Posterior vena cava (tissue), 2 donors: Measurements from ENCODE around the gene HABP2. TPM values are rescaled to one million over a fixed set of nuclear protein-coding genes. Genes with fewer than 3 reads are reported as not detected.

ENCODE experiments used
- DNase-seq: peaks from one replicate; pipeline ENCODE4 v3.0.0-alpha.2; 2020; ENCODE audit warnings: low spot score
- intact Hi-C, 2 donors: fragments of 100-400 bp; cut with DNase I; formaldehyde crosslinking; loops; one replicate each; pipeline versions ENCODE4 v1.14.1 to v1.14.2; 2022 to 2023
- long read RNA-seq, 2 donors: library from polyadenylated mRNA; unstranded; transcript quantifications; one replicate each; pipeline ENCODE4 v2.0.0, GENCODE V29; 2020 to 2021
- total RNA-seq, 2 donors: library from RNA; stranded (reverse); fragmentation: NEBNext Ultra II Directional; extraction: Animal tissue kit (Norgen Biotek cat#: 25700); gene quantifications; one replicate each; pipeline ENCODE4 v1.2.1, GENCODE V29; 2021
- donor health status: DM: yes; HTN: yes; CAD: no.
- donor health status: DM: yes; HTN: yes; CAD: no.

The HABP2 gene
- total RNA-seq, result not detected
- long read RNA-seq, donor 1, result 0 reads
- long read RNA-seq, donor 2, result 0 reads

- intact Hi-C loops, result no loop called here
- no peak for DNase-seq
Observed at GRCh38 chr10:113552701-113553100, at the start of gene HABP2. Gene HABP2, plus strand, starts transcription at chr10:113553053. Its CDS starts 69 bp downstream, at chr10:113553122.

- intact Hi-C loops, result no loop called here
- no peak for DNase-seq
Observed at GRCh38 chr10:113503930-113504329, 48.9 kb upstream of the HABP2 start.

GRCh38 chr10:113504423-113504822 lies 48.4 kb upstream of the HABP2 start:
- no peak for DNase-seq
- intact Hi-C loops, result no loop called here

- intact Hi-C loops, result no loop called here
- no peak for DNase-seq
Observed at GRCh38 chr10:113506476-113506875, 46.4 kb upstream of the HABP2 start.

- intact Hi-C loops, result no loop called here
- DNase-seq, result no peak
Observed at GRCh38 chr10:113511419-113511818, 41.4 kb upstream of the HABP2 start.

GRCh38 chr10:113515161-113515560 lies 37.7 kb upstream of the HABP2 start:
- intact Hi-C loops, result no loop called here

GRCh38 chr10:113515601-113516000 lies 37.3 kb upstream of the HABP2 start:
- intact Hi-C loops, result no loop called here
- DNase-seq, result no peak

More at GRCh38 chr10:113515161-113515560, 37.7 kb upstream of the HABP2 start:
- DNase-seq, result no peak

GRCh38 chr10:113516061-113516460 lies 36.8 kb upstream of the HABP2 start:
- intact Hi-C loops, result no loop called here
- no peak for DNase-seq

GRCh38 chr10:113517165-113517900 lies 35.5 kb upstream of the HABP2 start:
- intact Hi-C loops, result no loop called here
- DNase-seq, result no peak

GRCh38 chr10:113517901-113518260 lies 35.0 kb upstream of the HABP2 start:
- intact Hi-C loops, result no loop called here

GRCh38 chr10:113518415-113518814 lies 34.4 kb upstream of the HABP2 start:
- intact Hi-C loops, result no loop called here
- no peak for DNase-seq

More at GRCh38 chr10:113517901-113518260, 35.0 kb upstream of the HABP2 start:
- DNase-seq, result no peak

GRCh38 chr10:113518816-113519591 lies 33.8 kb upstream of the HABP2 start:
- DNase-seq, result no peak
- intact Hi-C loops, result no loop called here

- intact Hi-C loops, result loop anchor here (2.0 to 10.0 kb wide), 4 partner anchors 45 to 375 kb away; no protein-coding TSS in a partner anchor
Observed at GRCh38 chr10:113519681-113520115, 33.2 kb upstream of the HABP2 start.

GRCh38 chr10:113520261-113520660 lies 32.6 kb upstream of the HABP2 start:
- DNase-seq, result no peak
- intact Hi-C loops, result loop anchor here (2.0 to 10.0 kb wide), 4 partner anchors 45 to 375 kb away; no protein-coding TSS in a partner anchor

More at GRCh38 chr10:113519681-113520115, 33.2 kb upstream of the HABP2 start:
- DNase-seq, result no peak

- intact Hi-C loops, result loop anchor here (2.0 to 10.0 kb wide), 4 partner anchors 46 to 376 kb away; no protein-coding TSS in a partner anchor
- DNase-seq, result no peak
Observed at GRCh38 chr10:113520690-113521474, 32.0 kb upstream of the HABP2 start.

GRCh38 chr10:113521475-113521795 lies 31.4 kb upstream of the HABP2 start:
- DNase-seq, result no peak
- intact Hi-C loops, result loop anchor here (2.0 to 10.0 kb wide), 4 partner anchors 47 to 377 kb away; no protein-coding TSS in a partner anchor

- DNase-seq, result no peak
- intact Hi-C loops, result loop anchor here (10.0 kb wide), 3 partner anchors 48 to 378 kb away; no protein-coding TSS in a partner anchor
Observed at GRCh38 chr10:113522460-113522859, 30.4 kb upstream of the HABP2 start.

- intact Hi-C loops, result loop anchor here (10.0 kb wide), 3 partner anchors 48 to 378 kb away; no protein-coding TSS in a partner anchor
- no peak for DNase-seq
Observed at GRCh38 chr10:113523071-113523470, 29.8 kb upstream of the HABP2 start.

GRCh38 chr10:113523628-113524027 lies 29.2 kb upstream of the HABP2 start:
- intact Hi-C loops, result loop anchor here (10.0 kb wide), 3 partner anchors 49 to 379 kb away; no protein-coding TSS in a partner anchor
- DNase-seq, result no peak
